HG03135 (cell line): ENCODE data around the gene SNTA1.
A peak's percentile ranks its signal among the peaks of the same experiment; 100 is the strongest.
"Not testable (repeated sequence)": the region's sequence is repeated elsewhere in the genome, so short reads cannot be mapped to it uniquely, and the experiment has no call there.

Experiments used
- ATAC-seq: cut with Tn5 transposase; IDR thresholded peaks from one replicate; pipeline ENCODE4 v1.9.1; 2021; ENCODE audit warnings: mild to moderate bottlenecking, moderate library complexity; ENCODE audit not compliant: unreplicated experiment

The SNTA1 gene

GRCh38 chr20:33443512-33444239 is at the start of gene SNTA1:
Gene SNTA1, minus strand, starts transcription at chr20:33443763. Its CDS starts 143 bp downstream, at chr20:33443620.
- ATAC-seq, result peak; percentile 65

GRCh38 chr20:33490934-33491656 is 47.5 kb upstream of the SNTA1 start:
- no peak for ATAC-seq

- ATAC-seq, result peak; percentile 55
Measured at GRCh38 chr20:33490023-33490933, 46.7 kb upstream of the SNTA1 start, which contains the start of gene CBFA2T2. Gene CBFA2T2, plus strand, starts transcription at chr20:33490096. Its CDS starts 172 bp downstream, at chr20:33490268.

- peak; percentile 93 for ATAC-seq
Measured at GRCh38 chr20:33489495-33490022, 46.0 kb upstream of the SNTA1 start.

GRCh38 chr20:33488661-33489494 is 45.3 kb upstream of the SNTA1 start:
- ATAC-seq, result not testable (repeated sequence)

GRCh38 chr20:33488201-33488600 is 44.6 kb upstream of the SNTA1 start:
- ATAC-seq, result no peak

- not testable (repeated sequence) for ATAC-seq
Measured at GRCh38 chr20:33483186-33483585, 39.6 kb upstream of the SNTA1 start.

GRCh38 chr20:33482581-33482980 is 39.0 kb upstream of the SNTA1 start:
- ATAC-seq, result no peak

- ATAC-seq, result no peak
Measured at GRCh38 chr20:33481431-33481941, 37.9 kb upstream of the SNTA1 start.

GRCh38 chr20:33480048-33480447 is 36.5 kb upstream of the SNTA1 start:
- ATAC-seq, result no peak

- ATAC-seq, result no peak
Measured at GRCh38 chr20:33477386-33478234, 34.0 kb upstream of the SNTA1 start.

- no peak for ATAC-seq
Measured at GRCh38 chr20:33475381-33476152, 32.0 kb upstream of the SNTA1 start.

GRCh38 chr20:33474963-33475362 is 31.4 kb upstream of the SNTA1 start:
- no peak for ATAC-seq

- ATAC-seq, result no peak
Measured at GRCh38 chr20:33474097-33474873, 30.7 kb upstream of the SNTA1 start.

GRCh38 chr20:33472868-33473435 is 29.4 kb upstream of the SNTA1 start:
- no peak for ATAC-seq

- no peak for ATAC-seq
Measured at GRCh38 chr20:33470866-33471265, 27.3 kb upstream of the SNTA1 start.

- no peak for ATAC-seq
Measured at GRCh38 chr20:33470457-33470856, 26.9 kb upstream of the SNTA1 start.
